Thyroid gland (tissue), 4 donors: Measurements from ENCODE around the gene GJB3.

Experiments used
- CTCF ChIP-seq, 6 experiments: fragments of 200-600 bp in 3 of 6; fragments of 450-650 bp in 3 of 6; sonication (generic) in 3 of 6; IDR thresholded peaks; one replicate each; pipeline ENCODE4 v1.5.1; 2016 to 2019; ENCODE audit warnings: antibody characterized with exemption in 6 of 6, mild to moderate bottlenecking in 2 of 6, inconsistent platforms in 1 of 6, moderate library complexity in 1 of 6
- POLR2A ChIP-seq, 2 donors: fragments of 450-650 bp; IDR thresholded peaks; one replicate each; pipeline ENCODE4 v1.6.1; 2017; ENCODE audit warnings: antibody characterized with exemption in 2 of 2, mild to moderate bottlenecking in 2 of 2, moderate library complexity in 1 of 2

DNA sequence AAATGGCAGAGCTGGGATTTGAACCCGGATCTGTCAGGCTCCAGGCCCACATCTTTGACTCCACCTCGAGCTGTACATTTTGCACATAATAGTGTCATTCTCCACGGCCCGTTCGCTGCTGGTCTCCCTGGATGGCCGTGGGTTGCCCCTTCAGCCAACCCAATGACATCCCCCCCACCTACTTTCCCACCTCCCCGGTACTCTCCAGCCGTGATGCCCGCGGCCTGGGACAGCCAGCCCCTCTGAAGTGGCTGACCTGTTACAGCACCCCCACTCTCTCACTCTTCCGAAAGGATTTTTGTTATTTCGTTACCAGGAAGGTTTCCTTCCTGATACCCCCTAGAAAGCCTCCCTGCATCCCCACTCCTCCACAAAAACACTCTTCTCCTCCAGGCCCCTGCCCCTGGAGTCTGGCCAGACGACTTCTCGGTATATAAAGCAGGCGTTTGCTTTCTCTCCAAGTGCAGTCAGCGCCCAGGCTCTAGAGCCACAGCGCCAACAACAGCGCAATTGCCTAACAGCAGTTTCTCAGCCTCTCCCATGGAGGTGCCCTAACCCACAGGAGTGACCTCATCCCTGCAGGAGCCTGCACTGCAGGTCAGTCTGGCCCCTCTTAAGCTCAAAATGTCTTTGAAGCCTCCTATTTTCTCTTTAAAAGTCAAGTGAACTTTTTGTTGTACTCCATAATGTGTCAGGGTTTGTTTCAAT, 40.7 kb upstream of the GJB3 start:
- TF ChIP-seq CTCF (IDR thresholded peaks at IDR 0.05) (no peak), POLR2A (IDR thresholded peaks at IDR 0.05) (no peak)
